Adrenal gland (tissue), 5 donors: ENCODE results near the gene CNDP1.

Experiments
- POLR2A ChIP-seq, 2 donors: fragments of 450-650 bp; IDR thresholded peaks; one replicate each; pipeline ENCODE4 v1.6.1; 2017; ENCODE audit warnings: antibody characterized with exemption in 2 of 2, mild to moderate bottlenecking in 2 of 2, moderate library complexity in 1 of 2
- TF ChIP-seq, protein P1 (sequence below), 6 experiments: fragments of 450-650 bp in 4 of 6; fragments of 200-600 bp in 2 of 6; sonication (generic) in 1 of 6; IDR thresholded peaks; 1 replicate in 5 of 6; 2 replicates in 1 of 6; pipeline versions ENCODE4 v1.5.1 to v1.8.0; 2016 to 2021; ENCODE audit warnings: antibody characterized with exemption in 6 of 6, mild to moderate bottlenecking in 2 of 6, moderate library complexity in 1 of 6
- donor health status: DM: no; HTN: no; CAD: no.

DNA sequence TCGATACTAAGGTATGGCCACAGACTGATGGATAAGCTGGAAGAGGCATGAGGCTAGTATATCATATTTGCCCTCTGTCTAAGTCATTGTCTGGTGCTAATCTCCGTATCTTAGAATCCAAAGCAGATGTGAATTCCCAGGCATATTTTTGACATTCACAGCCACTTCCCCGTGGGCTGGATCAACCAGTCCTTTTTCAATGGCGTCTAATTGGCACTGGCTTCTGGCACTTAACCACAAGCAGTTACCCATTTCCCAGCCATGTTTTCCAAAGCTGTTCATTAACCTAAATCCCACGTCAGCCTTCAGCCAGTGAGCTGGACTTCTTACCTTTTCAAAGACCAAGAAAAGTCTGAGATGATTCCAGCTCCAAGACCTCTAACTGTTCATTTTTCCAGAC is 42.7 kb downstream of the CNDP1 start:
- TF ChIP-seq, protein P1, sequence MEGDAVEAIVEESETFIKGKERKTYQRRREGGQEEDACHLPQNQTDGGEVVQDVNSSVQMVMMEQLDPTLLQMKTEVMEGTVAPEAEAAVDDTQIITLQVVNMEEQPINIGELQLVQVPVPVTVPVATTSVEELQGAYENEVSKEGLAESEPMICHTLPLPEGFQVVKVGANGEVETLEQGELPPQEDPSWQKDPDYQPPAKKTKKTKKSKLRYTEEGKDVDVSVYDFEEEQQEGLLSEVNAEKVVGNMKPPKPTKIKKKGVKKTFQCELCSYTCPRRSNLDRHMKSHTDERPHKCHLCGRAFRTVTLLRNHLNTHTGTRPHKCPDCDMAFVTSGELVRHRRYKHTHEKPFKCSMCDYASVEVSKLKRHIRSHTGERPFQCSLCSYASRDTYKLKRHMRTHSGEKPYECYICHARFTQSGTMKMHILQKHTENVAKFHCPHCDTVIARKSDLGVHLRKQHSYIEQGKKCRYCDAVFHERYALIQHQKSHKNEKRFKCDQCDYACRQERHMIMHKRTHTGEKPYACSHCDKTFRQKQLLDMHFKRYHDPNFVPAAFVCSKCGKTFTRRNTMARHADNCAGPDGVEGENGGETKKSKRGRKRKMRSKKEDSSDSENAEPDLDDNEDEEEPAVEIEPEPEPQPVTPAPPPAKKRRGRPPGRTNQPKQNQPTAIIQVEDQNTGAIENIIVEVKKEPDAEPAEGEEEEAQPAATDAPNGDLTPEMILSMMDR (IDR thresholded peaks at IDR 0.05), result no peak
- TF ChIP-seq POLR2A (IDR thresholded peaks at IDR 0.05), result no peak
